ENCODE data around the gene NRCAM. TPM values are rescaled to one million over a fixed set of nuclear protein-coding genes. Genes with fewer than 3 reads are reported as not detected.

Gene NRCAM
- total and polyA plus RNA-seq, 4 donors = 0.17 to 3.2 (median 0.64) TPM

DNA sequence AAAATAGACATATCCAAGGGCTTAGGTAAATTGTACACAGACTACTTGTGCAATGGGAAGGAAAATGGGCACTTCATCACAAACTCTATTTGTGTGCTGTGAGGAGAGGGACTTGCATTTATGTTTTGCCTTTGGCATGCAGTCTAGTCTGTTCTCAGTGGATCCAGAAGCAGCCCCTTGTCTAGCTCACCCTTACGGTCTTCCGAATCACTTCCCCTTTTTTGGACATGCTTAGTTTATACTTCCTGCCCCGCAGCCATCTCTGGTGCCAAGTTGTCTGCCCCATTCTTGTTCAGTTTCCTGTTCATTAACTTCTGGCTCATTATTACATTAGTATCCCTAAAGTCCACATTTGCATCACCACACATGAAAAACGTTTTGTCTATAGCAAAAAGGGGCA, 161.6 kb downstream of the NRCAM start:
- H3K9ac ChIP-seq (ENCODE audit: low read depth in 1 of 2, low read length in 2 of 2) = no peak overlapping the region
- 49% methylated on average over 4 of the region's 4 CpGs for WGBS
- DNase-seq (ENCODE audit: low spot score) = no peak

DNA sequence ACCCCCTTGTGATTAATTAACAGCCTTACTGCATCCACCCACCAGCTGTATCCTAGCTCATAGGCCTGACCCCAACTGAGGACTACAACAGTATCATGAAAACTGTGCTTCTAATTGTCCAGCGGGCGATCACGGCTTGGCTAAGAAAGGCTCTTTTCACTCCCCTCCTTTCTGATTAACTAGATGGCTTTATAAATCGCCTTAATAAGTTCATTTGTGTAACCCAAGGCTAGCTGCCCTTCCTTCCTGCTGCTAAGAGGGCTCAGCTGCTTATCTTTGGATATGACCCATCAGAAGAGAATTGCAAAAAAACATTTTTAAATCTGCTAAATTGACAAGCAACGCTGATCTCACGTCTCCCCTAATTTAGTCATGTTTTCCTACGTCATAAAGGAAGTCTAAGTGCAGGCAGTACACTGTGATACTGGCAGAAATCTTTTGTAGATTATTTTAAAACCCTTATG, 163.1 kb downstream of the NRCAM start:
- Histone ChIP-seq H3K36me3 (ENCODE audit: control insufficient read depth in 4 of 4, insufficient read depth in 3 of 4, low read depth in 1 of 4, low read length in 3 of 4) (no peaks in the 10 kb centered on the region), H3K27me3 (ENCODE audit: control insufficient read depth in 4 of 4, insufficient read depth in 4 of 4, low read length in 3 of 4) (no peaks in the 10 kb centered on the region), H3K9ac (ENCODE audit: low read depth in 1 of 2, low read length in 2 of 2) (no peak overlapping the region), H3K4me3 (ENCODE audit: low read depth in 1 of 3, low read length in 3 of 3) (no peak overlapping the region), H3K27ac (ENCODE audit: low read depth in 1 of 2, low read length in 2 of 2) (no peak overlapping the region), H3K9me3 (ENCODE audit: control insufficient read depth in 4 of 4, low read length in 3 of 4) (no peaks in the 10 kb centered on the region), H3K4me1 (ENCODE audit: control insufficient read depth in 4 of 4, insufficient read depth in 4 of 4, low read length in 3 of 4) (peaks cover 0 to 3% (median 1%) of the 10 kb centered on the region in 4 donors)
- WGBS = 72% methylated on average over 7 of the region's 7 CpGs
- TF ChIP-seq NR2F2 (IDR thresholded peaks at IDR 0.05) = peak; percentile 96
- TF ChIP-seq, protein P1, sequence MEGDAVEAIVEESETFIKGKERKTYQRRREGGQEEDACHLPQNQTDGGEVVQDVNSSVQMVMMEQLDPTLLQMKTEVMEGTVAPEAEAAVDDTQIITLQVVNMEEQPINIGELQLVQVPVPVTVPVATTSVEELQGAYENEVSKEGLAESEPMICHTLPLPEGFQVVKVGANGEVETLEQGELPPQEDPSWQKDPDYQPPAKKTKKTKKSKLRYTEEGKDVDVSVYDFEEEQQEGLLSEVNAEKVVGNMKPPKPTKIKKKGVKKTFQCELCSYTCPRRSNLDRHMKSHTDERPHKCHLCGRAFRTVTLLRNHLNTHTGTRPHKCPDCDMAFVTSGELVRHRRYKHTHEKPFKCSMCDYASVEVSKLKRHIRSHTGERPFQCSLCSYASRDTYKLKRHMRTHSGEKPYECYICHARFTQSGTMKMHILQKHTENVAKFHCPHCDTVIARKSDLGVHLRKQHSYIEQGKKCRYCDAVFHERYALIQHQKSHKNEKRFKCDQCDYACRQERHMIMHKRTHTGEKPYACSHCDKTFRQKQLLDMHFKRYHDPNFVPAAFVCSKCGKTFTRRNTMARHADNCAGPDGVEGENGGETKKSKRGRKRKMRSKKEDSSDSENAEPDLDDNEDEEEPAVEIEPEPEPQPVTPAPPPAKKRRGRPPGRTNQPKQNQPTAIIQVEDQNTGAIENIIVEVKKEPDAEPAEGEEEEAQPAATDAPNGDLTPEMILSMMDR (IDR thresholded peaks at IDR 0.05; ENCODE audit: low read depth, low read length, missing input control) = no peak
- no peak for DNase-seq (ENCODE audit: low spot score)

More for the DNA sequence above, 161.6 kb downstream of the NRCAM start:
- no peaks in the 10 kb centered on the region for H3K9me3 ChIP-seq (ENCODE audit: control insufficient read depth in 4 of 4, low read length in 3 of 4)
- H3K36me3 ChIP-seq (ENCODE audit: control insufficient read depth in 4 of 4, insufficient read depth in 3 of 4, low read depth in 1 of 4, low read length in 3 of 4) = no peaks in the 10 kb centered on the region
- TF ChIP-seq RXRA (IDR thresholded peaks at IDR 0.05) (no peak), RAD21 (IDR thresholded peaks at IDR 0.05) (no peak), TAF1 (conservative IDR thresholded peaks at IDR 0.05) (no peak), SP1 (IDR thresholded peaks at IDR 0.05) (no peak), YY1 (IDR thresholded peaks at IDR 0.05) (no peak), HNF4A (conservative IDR thresholded peaks at IDR 0.05) (no peak), GABPA (IDR thresholded peaks at IDR 0.05 in 1 of 2, conservative IDR thresholded peaks at IDR 0.05 in 1 of 2) (no peak), FOXA1 (IDR thresholded peaks at IDR 0.05) (no peak), HNF4G (IDR thresholded peaks at IDR 0.05) (no peak)
- TF ChIP-seq, protein P2, sequence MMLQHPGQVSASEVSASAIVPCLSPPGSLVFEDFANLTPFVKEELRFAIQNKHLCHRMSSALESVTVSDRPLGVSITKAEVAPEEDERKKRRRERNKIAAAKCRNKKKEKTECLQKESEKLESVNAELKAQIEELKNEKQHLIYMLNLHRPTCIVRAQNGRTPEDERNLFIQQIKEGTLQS (IDR thresholded peaks at IDR 0.05) = no peak
- TF ChIP-seq, protein P3, sequence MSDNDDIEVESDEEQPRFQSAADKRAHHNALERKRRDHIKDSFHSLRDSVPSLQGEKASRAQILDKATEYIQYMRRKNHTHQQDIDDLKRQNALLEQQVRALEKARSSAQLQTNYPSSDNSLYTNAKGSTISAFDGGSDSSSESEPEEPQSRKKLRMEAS (IDR thresholded peaks at IDR 0.05) = no peak
- TF ChIP-seq, protein P1 (IDR thresholded peaks at IDR 0.05; ENCODE audit: low read depth, low read length, missing input control) = no peak
- TF ChIP-seq, protein P4, sequence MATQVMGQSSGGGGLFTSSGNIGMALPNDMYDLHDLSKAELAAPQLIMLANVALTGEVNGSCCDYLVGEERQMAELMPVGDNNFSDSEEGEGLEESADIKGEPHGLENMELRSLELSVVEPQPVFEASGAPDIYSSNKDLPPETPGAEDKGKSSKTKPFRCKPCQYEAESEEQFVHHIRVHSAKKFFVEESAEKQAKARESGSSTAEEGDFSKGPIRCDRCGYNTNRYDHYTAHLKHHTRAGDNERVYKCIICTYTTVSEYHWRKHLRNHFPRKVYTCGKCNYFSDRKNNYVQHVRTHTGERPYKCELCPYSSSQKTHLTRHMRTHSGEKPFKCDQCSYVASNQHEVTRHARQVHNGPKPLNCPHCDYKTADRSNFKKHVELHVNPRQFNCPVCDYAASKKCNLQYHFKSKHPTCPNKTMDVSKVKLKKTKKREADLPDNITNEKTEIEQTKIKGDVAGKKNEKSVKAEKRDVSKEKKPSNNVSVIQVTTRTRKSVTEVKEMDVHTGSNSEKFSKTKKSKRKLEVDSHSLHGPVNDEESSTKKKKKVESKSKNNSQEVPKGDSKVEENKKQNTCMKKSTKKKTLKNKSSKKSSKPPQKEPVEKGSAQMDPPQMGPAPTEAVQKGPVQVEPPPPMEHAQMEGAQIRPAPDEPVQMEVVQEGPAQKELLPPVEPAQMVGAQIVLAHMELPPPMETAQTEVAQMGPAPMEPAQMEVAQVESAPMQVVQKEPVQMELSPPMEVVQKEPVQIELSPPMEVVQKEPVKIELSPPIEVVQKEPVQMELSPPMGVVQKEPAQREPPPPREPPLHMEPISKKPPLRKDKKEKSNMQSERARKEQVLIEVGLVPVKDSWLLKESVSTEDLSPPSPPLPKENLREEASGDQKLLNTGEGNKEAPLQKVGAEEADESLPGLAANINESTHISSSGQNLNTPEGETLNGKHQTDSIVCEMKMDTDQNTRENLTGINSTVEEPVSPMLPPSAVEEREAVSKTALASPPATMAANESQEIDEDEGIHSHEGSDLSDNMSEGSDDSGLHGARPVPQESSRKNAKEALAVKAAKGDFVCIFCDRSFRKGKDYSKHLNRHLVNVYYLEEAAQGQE (IDR thresholded peaks at IDR 0.05) = no peak
- H3K4me1 ChIP-seq (ENCODE audit: control insufficient read depth in 4 of 4, insufficient read depth in 4 of 4, low read length in 3 of 4) = peaks cover 0 to 3% (median 1%) of the 10 kb centered on the region in 4 donors
- H3K4me3 ChIP-seq (ENCODE audit: low read depth in 1 of 3, low read length in 3 of 3) = no peak overlapping the region
- H3K27ac ChIP-seq (ENCODE audit: low read depth in 1 of 2, low read length in 2 of 2) = no peak overlapping the region
- H3K27me3 ChIP-seq (ENCODE audit: control insufficient read depth in 4 of 4, insufficient read depth in 4 of 4, low read length in 3 of 4) = no peaks in the 10 kb centered on the region

Data from liver (tissue), 9 donors.